HG03175 (cell line): ENCODE measurements around the gene TBX1.

ENCODE experiments used
- ATAC-seq: cut with Tn5 transposase; IDR thresholded peaks from one replicate; pipeline ENCODE4 v1.9.1; 2021; ENCODE audit warnings: mild to moderate bottlenecking, moderate library complexity; ENCODE audit not compliant: unreplicated experiment

TBX1 gene

GRCh38 chr22:19809741-19810140, 49.2 kb downstream of the TBX1 start:
- no peak for ATAC-seq

- ATAC-seq = no peak
These were observed 50.0 kb downstream of the TBX1 start for GRCh38 chr22:19810381-19811201.

GRCh38 chr22:19811211-19811621, 50.6 kb downstream of the TBX1 start:
- no peak for ATAC-seq

- ATAC-seq = no peak
These were observed 51.5 kb downstream of the TBX1 start for GRCh38 chr22:19811811-19812771.

- no peak for ATAC-seq
These were observed 52.3 kb downstream of the TBX1 start for GRCh38 chr22:19812910-19813309.

GRCh38 chr22:19814428-19814827, 53.9 kb downstream of the TBX1 start:
- no peak for ATAC-seq

GRCh38 chr22:19815093-19815822, 54.7 kb downstream of the TBX1 start:
- no peak for ATAC-seq

- ATAC-seq = no peak
These were observed 55.3 kb downstream of the TBX1 start for GRCh38 chr22:19815823-19816290.

- ATAC-seq = no peak
These were observed 56.0 kb downstream of the TBX1 start for GRCh38 chr22:19816372-19817119.
